HG03060 (cell line): ENCODE results near the gene FRAT2.

Experiments used
- ATAC-seq: cut with Tn5 transposase; IDR thresholded peaks from one replicate; pipeline ENCODE4 v1.9.1; 2021; ENCODE audit warnings: low read depth, moderate number of reproducible peaks; ENCODE audit not compliant: unreplicated experiment

Gene FRAT2

GRCh38 chr10:97327348-97328294 lies 6.9 kb downstream of the FRAT2 start:
- ATAC-seq = no peak

- no peak for ATAC-seq
These were observed 8.8 kb downstream of the FRAT2 start for GRCh38 chr10:97325754-97326153.

- no peak for ATAC-seq
These were observed 11.0 kb downstream of the FRAT2 start for GRCh38 chr10:97323501-97323900.

- ATAC-seq = no peak
These were observed 12.7 kb downstream of the FRAT2 start for GRCh38 chr10:97321804-97322190.

- ATAC-seq = no peak
These were observed 13.3 kb downstream of the FRAT2 start for GRCh38 chr10:97321032-97321803.

- no peak for ATAC-seq
These were observed 14.0 kb downstream of the FRAT2 start for GRCh38 chr10:97320480-97321031.

GRCh38 chr10:97319671-97320479 lies 14.7 kb downstream of the FRAT2 start:
- ATAC-seq = no peak

- ATAC-seq = peak; percentile 70
These were observed 15.5 kb downstream of the FRAT2 start, which contains the start of gene FRAT1 for GRCh38 chr10:97318772-97319651. Gene FRAT1 (plus strand): TSS chr10:97319271. CDS start chr10:97319454, 183 bp downstream.

GRCh38 chr10:97314671-97315070 lies 19.9 kb downstream of the FRAT2 start:
- ATAC-seq = no peak

GRCh38 chr10:97312897-97313296 lies 21.6 kb downstream of the FRAT2 start:
- ATAC-seq = no peak

GRCh38 chr10:97311111-97311626 lies 23.4 kb downstream of the FRAT2 start:
- ATAC-seq = no peak

- no peak for ATAC-seq
These were observed 26.4 kb downstream of the FRAT2 start for GRCh38 chr10:97307866-97308780.

- ATAC-seq = no peak
These were observed 27.1 kb downstream of the FRAT2 start for GRCh38 chr10:97307441-97307840.

- ATAC-seq = no peak
These were observed 32.3 kb downstream of the FRAT2 start for GRCh38 chr10:97302088-97302791.

- ATAC-seq = no peak
These were observed 33.5 kb downstream of the FRAT2 start for GRCh38 chr10:97300980-97301379.

- ATAC-seq = no peak
These were observed 36.3 kb downstream of the FRAT2 start for GRCh38 chr10:97298223-97298571.

- ATAC-seq = no peak
These were observed 36.8 kb downstream of the FRAT2 start for GRCh38 chr10:97297556-97298222.
